Prostate gland (tissue), 2 donors: ENCODE results near the gene INSL3. TPM values are rescaled to one million over a fixed set of nuclear protein-coding genes. Genes with fewer than 3 reads are reported as not detected.

Experiments
- DNase-seq: peaks from one replicate; pipeline ENCODE4 v3.0.0-alpha.2; 2019; ENCODE audit warnings: low spot score
- H3K27ac ChIP-seq, 2 donors: fragments of 200-600 bp; sonication (generic); 2 replicates each; pipeline ENCODE4 v1.5.1; 2017 to 2019
- H3K27me3 ChIP-seq: fragments of 200-600 bp; sonication (generic); replicated peaks from 2 replicates; pipeline ENCODE4 v1.5.1; 2019; ENCODE audit not compliant: insufficient read depth
- H3K36me3 ChIP-seq, 2 donors: fragments of 200-600 bp; sonication (generic); 1 replicate in 1 of 2; 2 replicates in 1 of 2; pipeline versions ENCODE4 v1.5.1 to v1.8.1; 2017 to 2019
- H3K4me1 ChIP-seq: fragments of 200-600 bp; sonication (generic); replicated peaks from 2 replicates; pipeline ENCODE4 v1.5.1; 2019
- H3K4me3 ChIP-seq, 2 donors: fragments of 200-600 bp; sonication (generic); 2 replicates each; pipeline ENCODE4 v1.5.1; 2017 to 2019
- H3K9me3 ChIP-seq: fragments of 200-600 bp; sonication (generic); 2 replicates; pipeline ENCODE4 v1.5.1; 2017
- CTCF ChIP-seq, 4 experiments: fragments of 200-600 bp in 2 of 4; fragments of 450-650 bp in 2 of 4; sonication (generic) in 2 of 4; IDR thresholded peaks; 1 replicate in 3 of 4; 2 replicates in 1 of 4; pipeline ENCODE4 v1.5.1; 2016 to 2019; ENCODE audit warnings: antibody characterized with exemption in 4 of 4, mild to moderate bottlenecking in 2 of 4, moderate library complexity in 2 of 4
- POLR2A ChIP-seq: fragments of 450-650 bp; IDR thresholded peaks from one replicate; pipeline ENCODE4 v1.6.1; 2016; ENCODE audit warnings: antibody characterized with exemption, mild to moderate bottlenecking
- POLR2AphosphoS5 ChIP-seq: sonication (generic); formaldehyde crosslinking; IDR thresholded peaks from one replicate; pipeline ENCODE4 v1.6.1; 2017; ENCODE audit warnings: antibody characterized with exemption
- WGBS: methylation state at CpG from one replicate; pipeline ENCODE4 v1.1.5; 2018; 5-methylcytosine and 5-hydroxymethylcytosine counted together
- intact Hi-C: fragments of 100-400 bp; cut with DNase I; formaldehyde crosslinking; loops from one replicate; pipeline ENCODE4 v1.14.2; 2022
- total RNA-seq, 2 donors: library from RNA; depleted of rRNA; stranded (reverse); fragments of >200 nt; gene quantifications; one replicate each; pipeline ENCODE4 v1.1.0, GENCODE V29; 2016

Gene INSL3
- total RNA-seq, 2 donors from 2014 or later: 117 TPM; not detected in 1

DNA sequence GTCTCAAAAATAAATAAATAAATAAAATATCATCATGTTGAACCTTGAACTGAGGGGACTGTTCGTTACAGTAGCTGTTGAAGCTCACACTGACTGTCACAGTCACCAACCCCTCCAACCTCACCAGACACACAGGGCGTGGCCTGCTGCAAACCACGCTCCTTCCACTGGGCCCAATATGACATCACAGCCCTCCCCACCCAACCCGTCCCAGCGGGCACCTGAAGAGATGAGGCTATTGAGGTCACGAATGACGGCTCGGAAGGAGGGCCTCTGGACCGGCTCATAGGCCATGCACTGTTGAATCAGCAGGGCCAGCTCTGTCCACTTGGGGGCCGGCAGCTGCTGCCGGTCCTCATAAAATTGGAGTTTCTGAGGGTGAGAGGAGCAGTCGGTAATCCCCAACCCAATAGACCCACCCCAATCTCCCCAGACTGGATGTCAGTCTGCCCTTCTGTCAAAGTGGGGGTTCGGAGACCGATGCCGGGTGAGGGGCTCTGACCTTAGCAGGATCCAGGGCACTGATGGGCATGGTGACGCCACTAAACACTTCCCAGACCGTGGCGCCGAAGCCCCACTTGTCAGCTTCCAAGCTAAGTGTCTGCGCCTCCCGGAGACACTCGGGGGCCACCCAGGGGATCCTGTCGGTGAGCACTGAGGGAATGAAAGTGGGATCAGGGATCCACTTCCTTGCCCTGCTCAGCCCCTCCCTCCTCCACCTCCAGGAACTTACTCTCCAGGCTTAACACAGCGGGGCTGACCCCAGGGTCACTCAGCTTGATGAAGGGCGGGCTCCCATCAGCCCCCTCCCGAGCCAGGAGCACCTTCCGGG is 13.2 kb upstream of the INSL3 start:
- no peak for DNase-seq
- no peaks in the 10 kb centered on the region for H3K36me3 ChIP-seq
- intact Hi-C loops: no loop called here
- no peaks in the 10 kb centered on the region for H3K27me3 ChIP-seq
- WGBS: 72% methylated on average over 26 of the region's 27 CpGs
- no peak overlapping the region for H3K27ac ChIP-seq
- no peaks in the 10 kb centered on the region for H3K9me3 ChIP-seq
- no peaks in the 10 kb centered on the region for H3K4me1 ChIP-seq
- TF ChIP-seq POLR2AphosphoS5 (no peak), POLR2A (no peak), CTCF (IDR thresholded peaks at IDR 0.05) (no peak)
- no peak overlapping the region for H3K4me3 ChIP-seq

DNA sequence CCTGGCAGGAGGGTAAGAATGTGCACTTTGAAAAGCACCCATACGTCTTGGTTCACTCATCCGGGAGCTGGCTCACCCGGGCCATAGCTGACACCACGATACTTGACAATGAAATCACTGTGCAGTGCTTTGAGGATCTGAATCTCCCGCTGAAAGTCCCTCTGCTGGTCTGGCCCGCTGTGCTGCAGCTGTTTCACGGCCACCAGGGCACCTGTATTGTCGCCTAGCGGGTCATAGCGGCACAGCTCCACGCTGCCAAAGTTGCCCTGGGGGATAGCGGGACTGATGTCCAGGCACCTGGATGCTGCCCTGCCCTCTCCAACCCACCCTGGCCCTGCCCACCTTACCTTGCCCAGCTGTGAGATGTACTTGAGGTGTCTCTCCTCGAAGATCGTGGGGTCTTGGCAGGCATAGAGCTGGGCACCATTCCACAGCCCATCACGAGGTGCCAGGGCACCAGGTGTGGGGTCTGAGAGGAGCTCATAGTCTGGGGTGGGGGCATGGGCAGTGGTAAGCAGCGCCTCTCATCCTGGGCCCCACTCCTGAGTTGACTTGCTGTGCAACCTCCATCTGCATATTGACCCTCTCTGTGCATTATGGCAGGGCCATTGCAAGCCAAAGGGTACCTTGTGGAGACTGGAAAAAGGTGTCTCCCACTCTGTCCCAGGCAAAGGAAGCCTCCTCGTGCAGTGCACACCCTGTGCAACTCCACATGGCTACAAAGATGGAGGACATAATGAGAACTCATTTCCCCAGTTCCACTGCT is 11.3 kb upstream of the INSL3 start:
- Histone ChIP-seq H3K4me1 (no peaks in the 10 kb centered on the region), H3K4me3 (no peak overlapping the region), H3K9me3 (no peaks in the 10 kb centered on the region), H3K27me3 (no peaks in the 10 kb centered on the region), H3K27ac (no peak overlapping the region), H3K36me3 (no peaks in the 10 kb centered on the region)
- no peak for DNase-seq
- TF ChIP-seq POLR2AphosphoS5 (no peak), POLR2A (no peak), CTCF (IDR thresholded peaks at IDR 0.05) (no peak)
- intact Hi-C loops: no loop called here
- WGBS: 86% methylated on average over 17 of the region's 17 CpGs

- H3K27me3 ChIP-seq: no peaks in the 10 kb centered on the region
- H3K9me3 ChIP-seq: no peaks in the 10 kb centered on the region
- TF ChIP-seq CTCF (IDR thresholded peaks at IDR 0.05) (no peak), POLR2A (no peak), POLR2AphosphoS5 (no peak)
- H3K27ac ChIP-seq: no peak overlapping the region
- intact Hi-C loops: no loop called here
- 43% methylated on average over 25 of the region's 25 CpGs for WGBS
- H3K36me3 ChIP-seq: no peaks in the 10 kb centered on the region
- H3K4me3 ChIP-seq: peak overlapping the region in 1 of 2 donors; percentile 11
- H3K4me1 ChIP-seq: no peaks in the 10 kb centered on the region
- DNase-seq: no peak
Observed at GRCh38 chr19:17831419-17831888, 10.1 kb upstream of the INSL3 start.

DNA sequence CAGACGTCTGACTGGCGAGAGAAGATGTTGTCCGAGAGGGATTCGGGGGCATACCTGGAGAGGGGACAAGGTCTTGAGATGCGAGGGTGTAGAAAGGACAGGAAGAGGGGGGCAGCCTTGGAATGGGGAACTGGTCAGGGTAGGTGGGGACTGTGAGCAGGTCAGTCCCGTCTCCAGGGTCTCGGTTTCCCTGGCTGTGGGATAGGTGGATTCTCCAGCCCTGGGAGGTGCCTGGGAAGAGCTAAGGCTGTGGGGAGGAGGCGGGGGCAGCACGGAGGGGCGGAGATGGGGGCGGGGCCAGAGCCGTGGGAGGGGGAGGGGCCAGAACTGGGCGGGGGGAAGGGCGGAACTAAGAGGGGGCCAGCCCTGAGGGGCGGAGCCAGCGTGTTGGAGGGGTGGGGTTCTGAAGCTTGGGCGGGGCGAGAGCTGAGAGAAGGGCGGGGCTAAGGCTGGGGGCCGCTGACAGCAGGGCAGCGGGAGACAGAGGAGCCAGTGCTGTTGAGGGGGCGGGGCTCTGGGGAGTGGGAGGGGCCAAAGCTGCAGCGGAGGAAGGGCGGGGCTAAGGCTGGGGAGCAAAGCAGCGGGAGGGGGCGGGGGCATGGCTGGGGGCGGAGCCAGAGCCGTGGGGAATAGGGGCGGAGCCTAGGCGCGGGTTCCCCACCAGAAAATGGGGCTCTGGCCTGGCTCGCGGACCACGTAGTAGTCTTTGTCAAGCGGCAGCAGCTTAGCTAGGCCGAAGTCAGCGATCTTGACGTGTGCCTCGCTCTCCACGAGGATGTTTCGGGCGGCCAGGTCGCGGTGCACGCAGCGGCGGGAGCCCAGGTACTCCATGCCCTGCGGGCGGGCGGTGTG is 9.5 kb upstream of the INSL3 start:
- Histone ChIP-seq H3K27ac (no peak overlapping the region), H3K4me3 (peak overlapping the region; percentile 10 to 11), H3K4me1 (no peaks in the 10 kb centered on the region), H3K9me3 (no peaks in the 10 kb centered on the region), H3K27me3 (no peaks in the 10 kb centered on the region), H3K36me3 (no peaks in the 10 kb centered on the region)
- peak; percentile 71 for DNase-seq
- TF ChIP-seq CTCF (IDR thresholded peaks at IDR 0.05) (no peak), POLR2A (no peak), POLR2AphosphoS5 (no peak)
- intact Hi-C loops: no loop called here
- WGBS: 23% methylated on average over 47 of the region's 50 CpGs
